C4-2B (cell line): ENCODE data around the gene NCKAP5.

Experiments used
- CTCF ChIP-seq: fragments of 450-650 bp; conservative IDR thresholded peaks from 2 replicates; pipeline ENCODE4 v1.5.1; 2017; ENCODE audit warnings: mild to moderate bottlenecking
- ZFX ChIP-seq: fragments of 450-650 bp; IDR thresholded peaks from 2 replicates; pipeline ENCODE4 v1.6.1; 2017

DNA sequence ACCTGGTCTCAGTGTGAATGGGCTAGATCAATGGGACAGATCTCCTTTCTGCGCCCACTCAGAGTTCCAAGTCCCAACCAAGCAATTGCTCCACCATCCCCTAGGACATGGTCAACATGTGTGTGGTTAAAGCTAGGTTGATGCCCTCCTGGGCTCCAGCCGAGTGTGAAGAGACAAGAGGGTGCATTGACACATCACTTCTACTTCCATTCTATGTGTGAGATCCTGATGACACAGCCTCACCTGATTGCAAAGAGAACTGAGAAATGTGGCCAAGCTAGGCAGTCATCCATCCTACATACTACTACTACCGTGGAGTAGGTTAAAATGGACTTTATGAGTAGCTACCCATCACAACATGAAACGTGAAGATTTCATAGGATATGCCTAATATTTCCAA lies 106.8 kb downstream of the NCKAP5 start:
- TF ChIP-seq CTCF = no peak
- TF ChIP-seq ZFX = no peak
